Thyroid gland (tissue), 4 donors: Measurements from ENCODE around the gene CHRNA1.

Experiments used
- POLR2A ChIP-seq, 2 donors: fragments of 450-650 bp; IDR thresholded peaks; one replicate each; pipeline ENCODE4 v1.6.1; 2017; ENCODE audit warnings: antibody characterized with exemption in 2 of 2, mild to moderate bottlenecking in 2 of 2, moderate library complexity in 1 of 2
- TF ChIP-seq, protein P1 (sequence below), 6 experiments: fragments of 200-600 bp in 3 of 6; fragments of 450-650 bp in 3 of 6; sonication (generic) in 3 of 6; IDR thresholded peaks; one replicate each; pipeline ENCODE4 v1.5.1; 2016 to 2019; ENCODE audit warnings: antibody characterized with exemption in 6 of 6, mild to moderate bottlenecking in 2 of 6, inconsistent platforms in 1 of 6, moderate library complexity in 1 of 6

DNA sequence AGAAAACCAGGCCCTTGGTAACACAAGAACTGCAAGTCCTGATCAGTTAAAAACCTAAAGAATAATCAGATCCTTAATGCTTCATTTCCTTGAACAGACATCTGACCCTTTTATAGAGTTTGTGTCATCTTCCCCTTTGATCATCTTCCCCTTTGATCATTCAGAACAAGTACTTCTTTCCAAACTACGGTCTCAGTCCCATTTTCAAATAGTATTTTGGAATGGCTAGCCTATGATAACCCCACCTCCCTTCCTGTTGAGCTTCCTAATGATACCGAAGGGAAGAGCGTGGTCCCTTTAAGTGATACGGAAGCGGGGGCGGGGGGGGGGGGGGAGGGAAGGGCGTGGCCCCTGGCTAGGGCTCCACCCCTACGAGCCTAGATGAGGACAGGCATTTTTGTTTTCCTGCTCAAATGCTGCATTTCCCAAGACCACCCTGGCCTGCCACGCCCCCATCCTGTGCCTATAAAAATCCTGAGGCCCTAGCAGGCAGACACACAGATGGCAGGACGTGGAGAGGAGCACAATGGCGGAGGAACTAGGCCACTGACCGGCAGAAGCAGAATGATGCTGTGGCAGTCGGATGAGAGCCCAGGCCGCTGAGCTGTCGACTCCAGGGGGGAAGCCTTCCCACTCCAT lies 24.1 kb upstream of the CHRNA1 start:
- TF ChIP-seq, protein P1, sequence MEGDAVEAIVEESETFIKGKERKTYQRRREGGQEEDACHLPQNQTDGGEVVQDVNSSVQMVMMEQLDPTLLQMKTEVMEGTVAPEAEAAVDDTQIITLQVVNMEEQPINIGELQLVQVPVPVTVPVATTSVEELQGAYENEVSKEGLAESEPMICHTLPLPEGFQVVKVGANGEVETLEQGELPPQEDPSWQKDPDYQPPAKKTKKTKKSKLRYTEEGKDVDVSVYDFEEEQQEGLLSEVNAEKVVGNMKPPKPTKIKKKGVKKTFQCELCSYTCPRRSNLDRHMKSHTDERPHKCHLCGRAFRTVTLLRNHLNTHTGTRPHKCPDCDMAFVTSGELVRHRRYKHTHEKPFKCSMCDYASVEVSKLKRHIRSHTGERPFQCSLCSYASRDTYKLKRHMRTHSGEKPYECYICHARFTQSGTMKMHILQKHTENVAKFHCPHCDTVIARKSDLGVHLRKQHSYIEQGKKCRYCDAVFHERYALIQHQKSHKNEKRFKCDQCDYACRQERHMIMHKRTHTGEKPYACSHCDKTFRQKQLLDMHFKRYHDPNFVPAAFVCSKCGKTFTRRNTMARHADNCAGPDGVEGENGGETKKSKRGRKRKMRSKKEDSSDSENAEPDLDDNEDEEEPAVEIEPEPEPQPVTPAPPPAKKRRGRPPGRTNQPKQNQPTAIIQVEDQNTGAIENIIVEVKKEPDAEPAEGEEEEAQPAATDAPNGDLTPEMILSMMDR (IDR thresholded peaks at IDR 0.05): no peak
- no peak for TF ChIP-seq POLR2A (IDR thresholded peaks at IDR 0.05)
